M059J (cell line): ENCODE measurements around the gene FMNL1. TPM values are rescaled to one million over a fixed set of nuclear protein-coding genes. Genes with fewer than 3 reads are reported as not detected.

Experiments
- total RNA-seq: library from RNA; depleted of rRNA; stranded (reverse); fragments of >200 nt; shearing (Covaris generic); gene quantifications from 2 replicates; pipeline ENCODE4 v1.2.3, GENCODE V29; 2014; rRNA removed

The FMNL1 gene
- total RNA-seq, 1 experiment from 2014 or later, result 5.6 TPM

Other genes starting within 250 kb of the FMNL1 start
- gene DCAKD, start 170.3 kb upstream of the FMNL1 start, total RNA-seq, result 19.2 and 22.2 TPM in 2 replicates
- gene NMT1, start 160.6 kb upstream of the FMNL1 start, total RNA-seq, result 83.4 and 95.0 TPM in 2 replicates
- 31.2 and 36.3 TPM in 2 replicates for gene PLCD3, start 89.4 kb upstream of the FMNL1 start, total RNA-seq
- 1.5 and 3.7 TPM in 2 replicates for gene ACBD4, start 86.2 kb upstream of the FMNL1 start, total RNA-seq
- gene HEXIM1, start 73.4 kb upstream of the FMNL1 start, total RNA-seq, result 3.4 and 8.0 TPM in 2 replicates
- gene HEXIM2, start 60.0 kb upstream of the FMNL1 start, total RNA-seq, result 3.2 and 7.0 TPM in 2 replicates
- not detected in 2 replicates for gene SPATA32, start 40.2 kb downstream of the FMNL1 start, total RNA-seq
- 5.3 and 10.1 TPM in 2 replicates for gene MAP3K14, start 95.1 kb downstream of the FMNL1 start, total RNA-seq
- 0.91 and 3.3 TPM in 2 replicates for gene ARHGAP27, start 211.0 kb downstream of the FMNL1 start, total RNA-seq